T-helper 17 cell (primary cell): ENCODE data around the gene GALNT12. TPM values are rescaled to one million over a fixed set of nuclear protein-coding genes. Genes with fewer than 3 reads are reported as not detected.

Source experiments
- ATAC-seq: fragments of 150-1000 bp; cut with Tn5 transposase; 2 replicates; pipeline ENCODE4 v1.10.0; 2021; ENCODE audit warnings: mild to moderate bottlenecking, moderate library complexity
- DNase-seq, 3 donors: peaks; one replicate each; pipeline versions ENCODE4 v3.0.0 to v3.0.0-alpha.2; 2020 to 2021
- H3K9me3 ChIP-seq: one replicate; pipeline ENCODE4 v1.7.0; 2013; ENCODE audit warnings: low read length, mild to moderate bottlenecking; ENCODE audit not compliant: control insufficient read depth, poor library complexity, severe bottlenecking
- H3K27ac Mint-ChIP-seq: one replicate; pipeline ENCODE4 v1.8.0; 2022; ENCODE audit warnings: mild to moderate bottlenecking, moderate library complexity, mixed read lengths
- H3K27me3 Mint-ChIP-seq: one replicate; pipeline ENCODE4 v1.8.0; 2022; ENCODE audit warnings: mixed read lengths
- H3K36me3 Mint-ChIP-seq: one replicate; pipeline ENCODE4 v1.8.0; 2022; ENCODE audit warnings: low read depth, mixed read lengths
- H3K4me1 Mint-ChIP-seq: one replicate; pipeline ENCODE4 v1.8.0; 2022; ENCODE audit warnings: mild to moderate bottlenecking, mixed read lengths
- H3K4me3 Mint-ChIP-seq: one replicate; pipeline ENCODE4 v1.8.0; 2022; ENCODE audit warnings: mild to moderate bottlenecking, moderate library complexity, mixed read lengths
- total RNA-seq, 4 donors: library from RNA in 2 of 4; stranded (reverse) in 2 of 4; gene quantifications; one replicate each; pipeline ENCODE4 v1.2.3 and lab custom pipeline; 2022 to 2026

GALNT12 gene
- total RNA-seq, 2 donors from 2014 or later = 10.2 to 11.3 TPM

DNA sequence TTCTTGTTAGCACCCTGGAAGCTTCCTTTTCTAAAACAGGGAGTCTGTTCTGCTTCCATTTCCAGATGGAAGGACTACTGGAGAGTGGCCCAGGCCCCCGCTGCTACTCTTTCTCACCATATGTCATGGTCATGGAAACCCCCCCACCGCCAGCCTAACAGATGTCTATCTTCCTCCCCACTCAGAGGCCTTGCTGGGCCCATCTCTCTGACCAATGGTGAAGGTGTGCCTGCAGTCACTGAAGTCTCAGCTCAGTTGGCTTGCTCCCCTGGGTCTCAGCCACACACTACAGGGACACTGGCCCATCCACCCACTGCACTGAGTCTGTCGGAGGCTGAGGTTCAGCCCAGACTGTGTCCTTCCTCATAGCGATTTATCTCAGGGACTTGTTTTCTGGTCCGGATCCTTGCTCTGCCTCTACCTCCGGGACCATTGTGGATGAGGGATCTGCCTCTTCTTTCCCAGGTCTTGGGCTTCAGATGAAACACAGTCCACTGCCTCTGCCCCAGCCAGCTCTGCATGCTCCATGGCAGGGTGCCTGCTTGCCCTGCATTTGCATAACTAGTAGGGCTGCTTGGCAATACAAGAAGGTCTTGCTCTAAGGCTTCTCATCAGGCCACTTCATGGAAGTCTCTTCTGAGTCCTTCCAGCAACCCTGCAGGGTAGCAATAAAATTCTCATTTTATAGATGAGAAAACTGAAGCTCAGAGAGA is 30.8 kb downstream of the GALNT12 start:
- no peak for ATAC-seq
- Mint-ChIP-seq H3K27me3 (no peaks in the 10 kb centered on the region), H3K4me1 (peaks cover 2% of the 10 kb centered on the region), H3K4me3 (no peak overlapping the region), H3K36me3 (peaks cover 19% of the 10 kb centered on the region), H3K27ac (no peak overlapping the region)
- no peak for DNase-seq
- H3K9me3 ChIP-seq = no peaks in the 10 kb centered on the region

GRCh38 chr9:98838868-98839565 is 31.5 kb downstream of the GALNT12 start:
- no peaks in the 10 kb centered on the region for H3K9me3 ChIP-seq
- no peak overlapping the region for H3K4me3 Mint-ChIP-seq
- DNase-seq = no peak
- peak overlapping the region; percentile 24 for H3K27ac Mint-ChIP-seq
- ATAC-seq = no peak
- H3K4me1 Mint-ChIP-seq = no peaks in the 10 kb centered on the region
- H3K27me3 Mint-ChIP-seq = no peaks in the 10 kb centered on the region
- peaks cover 17% of the 10 kb centered on the region for H3K36me3 Mint-ChIP-seq

DNA sequence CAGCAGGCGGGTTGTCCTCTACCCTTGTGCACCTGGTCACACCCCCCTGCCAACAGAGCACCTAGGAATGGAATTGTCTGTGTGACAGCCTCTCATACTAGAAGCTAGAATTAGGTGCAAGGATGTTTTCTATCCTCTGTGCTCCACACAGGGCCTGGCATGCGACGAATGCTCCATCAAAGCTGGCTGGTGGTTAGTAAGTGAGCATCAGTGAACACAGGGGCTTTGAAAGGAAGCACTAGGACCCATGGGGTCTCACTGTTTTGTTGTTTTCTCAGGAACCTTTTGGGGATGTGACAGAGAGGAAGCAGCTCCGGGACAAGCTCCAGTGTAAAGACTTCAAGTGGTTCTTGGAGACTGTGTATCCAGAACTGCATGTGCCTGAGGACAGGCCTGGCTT is 32.3 kb downstream of the GALNT12 start:
- Mint-ChIP-seq H3K27me3 (no peaks in the 10 kb centered on the region), H3K27ac (no peak overlapping the region), H3K36me3 (peaks cover 18% of the 10 kb centered on the region), H3K4me3 (no peak overlapping the region), H3K4me1 (peaks cover 2% of the 10 kb centered on the region)
- no peaks in the 10 kb centered on the region for H3K9me3 ChIP-seq
- ATAC-seq (no peak), DNase-seq (no peak)

DNA sequence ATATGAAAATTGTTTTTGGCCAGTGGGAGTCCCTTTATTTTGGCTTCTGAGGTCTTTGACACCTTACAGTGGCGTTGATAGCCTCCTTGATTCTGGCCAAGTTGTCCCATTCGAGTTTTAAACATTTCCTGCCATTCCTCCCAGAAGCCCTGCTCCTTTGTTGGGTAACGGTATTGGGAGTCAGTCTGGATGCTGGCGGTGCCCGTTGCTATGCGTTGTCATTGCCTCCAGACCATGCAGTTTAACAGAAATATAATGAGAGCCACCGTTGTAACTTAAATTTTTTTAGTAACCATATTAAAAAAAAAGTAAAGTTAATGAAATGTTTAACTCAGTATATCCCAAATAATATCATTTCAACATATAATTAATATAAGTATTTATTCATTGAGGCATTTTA is 35.0 kb downstream of the GALNT12 start:
- no peaks in the 10 kb centered on the region for H3K27me3 Mint-ChIP-seq
- ATAC-seq (no peak), DNase-seq (no peak)
- peaks cover 2% of the 10 kb centered on the region for H3K4me1 Mint-ChIP-seq
- H3K4me3 Mint-ChIP-seq = no peak overlapping the region
- peaks cover 12% of the 10 kb centered on the region for H3K36me3 Mint-ChIP-seq
- H3K9me3 ChIP-seq = no peaks in the 10 kb centered on the region
- no peak overlapping the region for H3K27ac Mint-ChIP-seq

DNA sequence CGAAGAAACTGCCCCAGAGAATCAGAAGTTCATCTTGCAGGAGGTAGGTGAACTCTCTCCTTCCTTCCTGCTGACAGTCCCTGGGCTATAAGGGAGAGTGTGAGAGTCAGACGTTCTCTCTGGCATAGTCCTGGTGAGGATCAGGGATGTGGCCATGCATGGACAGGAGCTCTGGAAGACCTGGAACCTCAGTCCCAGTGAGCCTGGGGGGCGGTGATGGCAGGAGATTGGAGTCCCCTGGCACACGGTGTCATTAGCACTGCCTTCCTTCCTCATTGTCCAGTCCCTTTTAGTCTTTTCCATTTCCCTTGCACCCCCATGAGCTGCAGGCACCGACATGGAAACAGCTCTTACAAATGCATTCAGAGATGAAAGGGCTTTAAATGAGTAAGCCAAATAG is 38.6 kb downstream of the GALNT12 start:
- H3K4me3 Mint-ChIP-seq = no peak overlapping the region
- no peak overlapping the region for H3K27ac Mint-ChIP-seq
- H3K4me1 Mint-ChIP-seq = peaks cover 5% of the 10 kb centered on the region
- ATAC-seq (no peak), DNase-seq (no peak)
- peaks cover 4% of the 10 kb centered on the region for H3K36me3 Mint-ChIP-seq
- H3K9me3 ChIP-seq = no peaks in the 10 kb centered on the region
- no peaks in the 10 kb centered on the region for H3K27me3 Mint-ChIP-seq

DNA sequence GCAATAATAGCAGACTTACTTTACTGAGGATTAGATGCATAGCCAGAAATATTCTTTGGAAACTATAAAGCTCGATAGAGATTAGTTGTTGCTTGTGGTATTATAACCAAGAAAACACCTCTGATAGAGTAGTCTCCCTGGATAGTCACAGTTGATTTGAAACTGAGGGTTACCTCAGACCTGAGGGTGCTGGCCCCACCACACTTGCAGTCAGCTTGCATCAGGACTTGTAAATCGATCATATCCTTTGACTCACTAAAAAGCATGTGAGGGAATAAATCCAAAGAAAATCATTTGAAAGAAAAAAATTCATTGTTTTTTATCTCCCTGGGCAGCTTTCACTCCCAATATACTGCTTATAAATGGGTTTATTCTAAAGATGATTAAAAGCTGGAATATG is 39.4 kb downstream of the GALNT12 start:
- H3K4me1 Mint-ChIP-seq = peaks cover 7% of the 10 kb centered on the region
- no peak overlapping the region for H3K4me3 Mint-ChIP-seq
- DNase-seq (no peak), ATAC-seq (no peak)
- peaks cover 2% of the 10 kb centered on the region for H3K36me3 Mint-ChIP-seq
- no peak overlapping the region for H3K27ac Mint-ChIP-seq
- no peaks in the 10 kb centered on the region for H3K9me3 ChIP-seq
- H3K27me3 Mint-ChIP-seq = no peaks in the 10 kb centered on the region

- Mint-ChIP-seq H3K4me1 (peaks cover 7% of the 10 kb centered on the region), H3K27ac (peak overlapping the region; percentile 41), H3K27me3 (no peaks in the 10 kb centered on the region), H3K4me3 (no peak overlapping the region), H3K36me3 (peaks cover 2% of the 10 kb centered on the region)
- peak; percentile 92 for ATAC-seq
- DNase-seq = peak; percentile 37 to 59 (median 53)
- H3K9me3 ChIP-seq = no peaks in the 10 kb centered on the region
Measured at GRCh38 chr9:98848450-98849149, 41.1 kb downstream of the GALNT12 start.

DNA sequence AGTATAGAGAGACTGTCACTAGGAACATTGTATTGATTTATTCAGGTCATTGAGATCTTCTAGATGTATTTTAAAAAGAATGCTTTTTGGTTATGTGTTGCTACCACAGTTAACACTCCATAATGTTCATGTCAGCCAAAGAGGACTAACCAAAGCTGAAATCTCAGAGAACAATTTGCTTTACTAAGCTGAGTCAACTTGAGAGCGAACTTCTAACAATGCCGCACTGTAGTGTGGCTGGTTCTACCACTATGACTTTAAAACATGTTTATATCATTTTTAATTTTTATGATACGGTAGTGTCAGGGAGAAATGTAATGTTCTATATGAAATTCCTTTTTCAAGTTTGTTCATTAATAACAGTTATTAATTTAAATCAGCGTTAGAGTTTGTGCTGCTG is 42.1 kb downstream of the GALNT12 start:
- H3K27me3 Mint-ChIP-seq = no peaks in the 10 kb centered on the region
- H3K4me3 Mint-ChIP-seq = no peak overlapping the region
- H3K9me3 ChIP-seq = no peaks in the 10 kb centered on the region
- no peak for DNase-seq
- peaks cover under 1% of the 10 kb centered on the region for H3K36me3 Mint-ChIP-seq
- peaks cover 6% of the 10 kb centered on the region for H3K4me1 Mint-ChIP-seq
- no peak overlapping the region for H3K27ac Mint-ChIP-seq
- ATAC-seq = no peak

GRCh38 chr9:98850851-98851729 is 43.6 kb downstream of the GALNT12 start:
- H3K9me3 ChIP-seq = no peaks in the 10 kb centered on the region
- Mint-ChIP-seq H3K27me3 (peaks cover 2% of the 10 kb centered on the region), H3K27ac (no peak overlapping the region), H3K36me3 (no peaks in the 10 kb centered on the region), H3K4me1 (peaks cover 6% of the 10 kb centered on the region), H3K4me3 (no peak overlapping the region)
- ATAC-seq (no peak), DNase-seq (no peak)

GRCh38 chr9:98851730-98852459 is 44.4 kb downstream of the GALNT12 start:
- H3K27me3 Mint-ChIP-seq = peaks cover 9% of the 10 kb centered on the region
- no peak overlapping the region for H3K4me3 Mint-ChIP-seq
- no peaks in the 10 kb centered on the region for H3K9me3 ChIP-seq
- H3K27ac Mint-ChIP-seq = no peak overlapping the region
- H3K36me3 Mint-ChIP-seq = peaks cover 2% of the 10 kb centered on the region
- no peak for DNase-seq
- no peak for ATAC-seq
- H3K4me1 Mint-ChIP-seq = peaks cover 6% of the 10 kb centered on the region

- H3K27ac Mint-ChIP-seq = no peak overlapping the region
Measured at GRCh38 chr9:98852460-98852734, 44.9 kb downstream of the GALNT12 start.

GRCh38 chr9:98852961-98853360 is 45.5 kb downstream of the GALNT12 start:
- H3K4me3 Mint-ChIP-seq = no peak overlapping the region
- H3K4me1 Mint-ChIP-seq = peaks cover 6% of the 10 kb centered on the region
- ATAC-seq = no peak

More at GRCh38 chr9:98852460-98852734, 44.9 kb downstream of the GALNT12 start:
- Mint-ChIP-seq H3K4me1 (peaks cover 6% of the 10 kb centered on the region), H3K36me3 (peaks cover 2% of the 10 kb centered on the region), H3K4me3 (no peak overlapping the region), H3K27me3 (peaks cover 9% of the 10 kb centered on the region)
- no peaks in the 10 kb centered on the region for H3K9me3 ChIP-seq
- DNase-seq (no peak), ATAC-seq (no peak)

More at GRCh38 chr9:98852961-98853360, 45.5 kb downstream of the GALNT12 start:
- no peaks in the 10 kb centered on the region for H3K9me3 ChIP-seq
- H3K36me3 Mint-ChIP-seq = peaks cover 2% of the 10 kb centered on the region
- no peak overlapping the region for H3K27ac Mint-ChIP-seq
- no peak for DNase-seq
- peaks cover 9% of the 10 kb centered on the region for H3K27me3 Mint-ChIP-seq
